H9 (cell line): ENCODE results near the gene TBXA2R. TPM values are rescaled to one million over a fixed set of nuclear protein-coding genes. Genes with fewer than 3 reads are reported as not detected.

Experiments
- DNase-seq: peaks from one replicate; pipeline ENCODE4 v3.0.0-alpha.2; 2017
- H2AFZ ChIP-seq: one replicate; pipeline ENCODE4 v1.6.1; 2013; ENCODE audit warnings: mild to moderate bottlenecking, low read length, control low read depth, moderate library complexity
- H2AK5ac ChIP-seq: 2 replicates; pipeline ENCODE4 v1.6.1; 2013; ENCODE audit warnings: low read length, control low read depth, mixed read lengths; ENCODE audit not compliant: insufficient read length
- H2BK120ac ChIP-seq: one replicate; pipeline ENCODE4 v1.6.1; 2013; ENCODE audit warnings: low read depth, mild to moderate bottlenecking, low read length, control low read depth, inconsistent platforms; ENCODE audit not compliant: poor library complexity, severe bottlenecking
- H2BK12ac ChIP-seq: 2 replicates; pipeline ENCODE4 v1.6.1; 2013; ENCODE audit warnings: low read length, control low read depth, mixed read lengths, low read depth; ENCODE audit not compliant: insufficient read length
- H2BK15ac ChIP-seq: 2 replicates; pipeline ENCODE4 v1.6.1; 2013; ENCODE audit warnings: low read depth, low read length, control low read depth
- H2BK20ac ChIP-seq: one replicate; pipeline ENCODE4 v1.6.1; 2013; ENCODE audit warnings: low read depth, mild to moderate bottlenecking, low read length, control low read depth, inconsistent platforms; ENCODE audit not compliant: poor library complexity, severe bottlenecking
- H2BK5ac ChIP-seq: 2 replicates; pipeline ENCODE4 v1.6.1; 2013; ENCODE audit warnings: low read length, control low read depth, mixed read lengths; ENCODE audit not compliant: insufficient read length
- H3K14ac ChIP-seq: 2 replicates; pipeline ENCODE4 v1.6.1; 2013; ENCODE audit warnings: low read length, control low read depth; ENCODE audit not compliant: insufficient read depth
- H3K18ac ChIP-seq: 2 replicates; pipeline ENCODE4 v1.6.1; 2013; ENCODE audit warnings: low read depth, mild to moderate bottlenecking, mixed read lengths, low read length, control low read depth; ENCODE audit not compliant: insufficient read length
- H3K23ac ChIP-seq: 2 replicates; pipeline ENCODE4 v1.6.1; 2013; ENCODE audit warnings: low read length, control low read depth, mixed read lengths, low read depth; ENCODE audit not compliant: insufficient read length
- H3K23me2 ChIP-seq: 2 replicates; pipeline ENCODE4 v1.6.1; 2013; ENCODE audit warnings: low read depth, mild to moderate bottlenecking, mixed read lengths, low read length, control low read depth; ENCODE audit not compliant: insufficient read length, poor library complexity, severe bottlenecking
- H3K27ac ChIP-seq: 2 replicates; pipeline ENCODE4 v1.5.1; 2013; ENCODE audit warnings: low read length, control low read depth, mixed read lengths, low read depth; ENCODE audit not compliant: insufficient read length
- H3K27me3 ChIP-seq: 2 replicates; pipeline ENCODE4 v1.6.1; 2013; ENCODE audit warnings: low read length, control low read depth, inconsistent platforms; ENCODE audit not compliant: insufficient read depth
- H3K4ac ChIP-seq: 2 replicates; pipeline ENCODE4 v1.6.1; 2013; ENCODE audit warnings: low read depth, mild to moderate bottlenecking, control low read depth, inconsistent platforms, low read length, moderate library complexity
- H3K4me1 ChIP-seq: 2 replicates; pipeline ENCODE4 v1.6.1; 2013; ENCODE audit warnings: low read length, control low read depth, inconsistent platforms; ENCODE audit not compliant: insufficient read depth
- H3K4me2 ChIP-seq: 2 replicates; pipeline ENCODE4 v1.6.1; 2013; ENCODE audit warnings: low read length, control low read depth, mixed read lengths; ENCODE audit not compliant: insufficient read length, insufficient read depth
- H3K56ac ChIP-seq: 2 replicates; pipeline ENCODE4 v1.6.1; 2013; ENCODE audit warnings: low read depth, mild to moderate bottlenecking, mixed read lengths, low read length, control low read depth; ENCODE audit not compliant: insufficient read length
- H3K79me1 ChIP-seq: 2 replicates; pipeline ENCODE4 v1.6.1; 2013; ENCODE audit warnings: low read depth, mild to moderate bottlenecking, moderate library complexity, low read length, control low read depth, inconsistent platforms; ENCODE audit not compliant: insufficient read depth, poor library complexity, severe bottlenecking
- H3K79me2 ChIP-seq: 2 replicates; pipeline ENCODE4 v1.6.1; 2013; ENCODE audit warnings: low read length, control low read depth, inconsistent platforms; ENCODE audit not compliant: insufficient read depth
- H3K9ac ChIP-seq: 2 replicates; pipeline ENCODE4 v1.6.1; 2013; ENCODE audit warnings: low read length, control low read depth, mixed read lengths; ENCODE audit not compliant: insufficient read length; ENCODE audit errors: extremely low read depth
- H3K9me3 ChIP-seq: one replicate; pipeline ENCODE4 v1.6.1; 2013; ENCODE audit warnings: low read depth, low read length, inconsistent platforms; ENCODE audit not compliant: control insufficient read depth
- H3T11ph ChIP-seq: one replicate; pipeline ENCODE4 v1.6.1; 2013; ENCODE audit warnings: mild to moderate bottlenecking, low read length, control low read depth, inconsistent platforms
- H4K20me1 ChIP-seq: one replicate; pipeline ENCODE4 v1.6.1; 2013; ENCODE audit not compliant: control insufficient read depth, insufficient read length, insufficient read depth
- H4K5ac ChIP-seq: 2 replicates; pipeline ENCODE4 v1.6.1; 2013; ENCODE audit warnings: low read depth, mild to moderate bottlenecking, mixed read lengths, low read length, control low read depth; ENCODE audit not compliant: insufficient read length
- H4K8ac ChIP-seq: replicated peaks from 2 replicates; pipeline ENCODE4 v1.6.1; 2013; ENCODE audit warnings: low read length, control low read depth, mixed read lengths, low read depth; ENCODE audit not compliant: insufficient read length
- H4K91ac ChIP-seq: 2 replicates; pipeline ENCODE4 v1.6.1; 2013; ENCODE audit warnings: low read depth, mild to moderate bottlenecking, moderate library complexity, mixed read lengths, low read length, control low read depth; ENCODE audit not compliant: insufficient read length
- H3K27ac Mint-ChIP-seq, 3 experiments: 2 replicates in 2 of 3; 3 replicates in 1 of 3; pipeline ENCODE4 v1.8.0; 2020 to 2021; ENCODE audit warnings: mixed read lengths in 3 of 3, mild to moderate bottlenecking in 1 of 3, moderate library complexity in 1 of 3
- H3K27me3 Mint-ChIP-seq: 2 replicates; pipeline ENCODE4 v1.8.0; 2021; ENCODE audit warnings: low read depth, mild to moderate bottlenecking, moderate library complexity, mixed read lengths
- H3K36me3 Mint-ChIP-seq, 3 experiments: 2 replicates in 2 of 3; 3 replicates in 1 of 3; pipeline ENCODE4 v1.8.0; 2020 to 2021; ENCODE audit warnings: low read depth in 3 of 3, mixed read lengths in 3 of 3; ENCODE audit not compliant: insufficient read depth in 1 of 3
- H3K4me1 Mint-ChIP-seq, 2 experiments: 2 replicates each; pipeline ENCODE4 v1.8.0; 2020; ENCODE audit warnings: mixed read lengths in 2 of 2
- H3K4me3 Mint-ChIP-seq, 2 experiments: 2 replicates in 1 of 2; 3 replicates in 1 of 2; pipeline ENCODE4 v1.8.0; 2020 to 2021; ENCODE audit warnings: mild to moderate bottlenecking in 2 of 2, mixed read lengths in 2 of 2, moderate library complexity in 1 of 2
- H3K9me3 Mint-ChIP-seq, 2 experiments: 2 replicates in 1 of 2; 3 replicates in 1 of 2; pipeline ENCODE4 v1.8.0; 2020; ENCODE audit warnings: mild to moderate bottlenecking in 2 of 2, mixed read lengths in 2 of 2, moderate library complexity in 1 of 2
- CTCF ChIP-seq: fragments of 200-600 bp; sonication (generic); conservative IDR thresholded peaks from 3 replicates; pipeline ENCODE4 v1.8.0; 2021; ENCODE audit warnings: antibody characterized with exemption, mild to moderate bottlenecking
- WGBS: extraction: QIAGEN DNeasy Blood & Tissue Kit; methylation state at CpG from one replicate; pipeline ENCODE4 v1.1.7; 2013; ENCODE audit warnings: missing lambda C conversion rate, low lambda C conversion rate, mixed read lengths; ENCODE audit not compliant: insufficient read length; ENCODE audit errors: extremely low coverage; 5-methylcytosine and 5-hydroxymethylcytosine counted together
- total RNA-seq: library from RNA; stranded (reverse); gene quantifications from 2 replicates; pipeline ENCODE4 v1.2.1, GENCODE V29; 2021

Gene TBXA2R
- total RNA-seq, 1 experiment from 2014 or later: 0.63 TPM

- no peak overlapping the region for H3K4ac ChIP-seq
- Mint-ChIP-seq H3K9me3 (peaks cover 13 to 16% of the 10 kb centered on the region in 2 experiments), H3K27ac (no peak overlapping the region), H3K4me1 (no peaks in the 10 kb centered on the region), H3K36me3 (no peaks in the 10 kb centered on the region; a peak in 1 of 7 replicates), H3K4me3 (no peak overlapping the region; a peak in 1 of 5 replicates), H3K27me3 (peaks cover 75% of the 10 kb centered on the region)
- no peaks in the 10 kb centered on the region; the same call in 1 of the 2 replicates for H3K27me3 ChIP-seq
- no peak overlapping the region for H3K27ac ChIP-seq
- no peaks in the 10 kb centered on the region for H3K79me1 ChIP-seq
- no peak overlapping the region for H2AFZ ChIP-seq
- no peak overlapping the region for H3K4me2 ChIP-seq
- H4K91ac ChIP-seq: no peak overlapping the region
- no peaks in the 10 kb centered on the region for H4K20me1 ChIP-seq
- no peak overlapping the region for H3T11ph ChIP-seq
- no peak overlapping the region for H3K18ac ChIP-seq
- no peak overlapping the region for H3K9ac ChIP-seq
- H2BK20ac ChIP-seq: no peak overlapping the region
- TF ChIP-seq CTCF: no peak
- no CpG with 5 or more reads among the region's 31 CpGs for WGBS
- DNase-seq: no peak
- H2BK12ac ChIP-seq: no peak overlapping the region
- no peak overlapping the region for H2BK15ac ChIP-seq
- H3K56ac ChIP-seq: no peak overlapping the region
- no peak overlapping the region for H4K5ac ChIP-seq
- peaks cover 3% of the 10 kb centered on the region for H3K23me2 ChIP-seq
- no peak overlapping the region for H3K23ac ChIP-seq
- H3K4me1 ChIP-seq: no peaks in the 10 kb centered on the region; the same call in 1 of the 2 replicates
- H4K8ac ChIP-seq: no peak overlapping the region
- no peaks in the 10 kb centered on the region for H3K79me2 ChIP-seq
- no peak overlapping the region for H2BK5ac ChIP-seq
- no peak overlapping the region for H3K14ac ChIP-seq
- no peaks in the 10 kb centered on the region for H3K9me3 ChIP-seq
- H2AK5ac ChIP-seq: no peak overlapping the region
- H2BK120ac ChIP-seq: no peak overlapping the region
Observed at GRCh38 chr19:3586707-3587346, 19.8 kb downstream of the TBXA2R start.
